Stimulated activated CD8-positive, alpha-beta memory T cell treated with anti-CD3 and anti-CD28 coated beads, Interleukin-7, amount 100 ng/mL, for 48 hours (primary cell): ENCODE results near the gene KCNH3.
"Not testable (repeated sequence)": the region's sequence is repeated elsewhere in the genome, so short reads cannot be mapped to it uniquely, and the experiment has no call there.

Experiments
- DNase-seq, 2 donors: peaks; one replicate each; pipeline ENCODE4 v3.0.0-alpha.2; 2020; ENCODE audit warnings: low read depth in 1 of 2; ENCODE audit errors: extremely low read depth in 1 of 2

The KCNH3 gene

GRCh38 chr12:49583366-49584094 is 44.7 kb downstream of the KCNH3 start:
- no peak for DNase-seq

DNA sequence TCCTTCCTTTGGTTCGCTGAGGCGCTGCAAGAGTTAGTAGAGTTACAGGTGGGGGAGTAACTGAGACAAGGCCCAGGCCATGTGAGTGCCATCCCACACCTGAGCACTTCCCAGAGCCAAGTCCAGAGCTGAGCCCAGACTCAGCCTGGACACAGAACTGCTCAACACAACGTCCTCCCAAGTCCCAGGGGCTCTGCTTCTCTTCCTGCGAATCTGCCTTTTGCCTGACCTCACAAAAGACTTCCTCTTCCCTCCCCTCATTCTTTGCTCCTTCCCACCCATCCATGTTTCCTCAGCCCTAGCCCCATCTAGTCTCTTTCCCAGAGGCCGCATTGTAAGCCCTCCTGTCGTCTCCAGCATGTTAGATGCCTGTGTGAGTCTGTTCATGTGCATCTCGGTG is 45.8 kb downstream of the KCNH3 start:
- DNase-seq: no peak

- no peak for DNase-seq
These were observed 46.9 kb downstream of the KCNH3 start for GRCh38 chr12:49585477-49586459.

DNA sequence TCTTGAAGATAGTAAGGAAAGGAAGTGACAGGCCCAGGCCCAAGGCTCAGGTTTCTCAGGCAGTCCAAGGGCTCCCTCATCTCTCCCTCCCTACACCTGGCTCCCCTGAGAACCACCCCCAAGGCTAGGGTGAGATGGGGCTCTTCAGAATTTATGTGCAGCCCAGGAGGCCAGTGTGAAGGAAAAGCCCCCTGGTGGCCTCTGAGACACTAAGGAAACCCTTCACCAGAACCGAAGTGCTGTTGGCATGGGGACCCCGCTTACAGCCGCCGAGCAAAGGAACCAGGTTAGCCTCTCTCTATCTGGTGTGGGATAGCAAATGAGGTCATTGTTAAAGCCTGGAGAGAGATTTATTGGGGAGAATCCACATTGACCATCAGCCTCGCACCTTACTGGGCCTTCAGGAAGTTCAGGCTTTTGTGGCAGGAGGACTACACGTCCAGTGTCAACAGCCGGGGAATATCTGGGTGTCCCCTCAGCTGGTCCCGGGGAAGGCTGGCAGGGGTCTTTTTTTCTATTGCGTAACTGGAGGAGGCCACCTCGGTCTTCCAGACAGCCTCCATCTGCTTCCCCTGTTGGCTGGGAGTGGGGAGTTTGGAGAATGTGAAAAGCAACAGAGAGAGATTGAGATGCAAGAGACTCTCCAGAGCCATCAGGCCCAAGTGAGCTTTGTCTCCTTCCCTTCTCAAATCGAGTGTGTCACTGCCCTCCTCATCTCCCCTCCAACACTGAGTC is 48.5 kb downstream of the KCNH3 start:
- DNase-seq: no peak

- no peak for DNase-seq
These were observed 49.5 kb downstream of the KCNH3 start for GRCh38 chr12:49588281-49588680.

- no peak for DNase-seq
These were observed 50.1 kb downstream of the KCNH3 start for GRCh38 chr12:49588721-49589516.

- DNase-seq: no peak
These were observed 59.7 kb downstream of the KCNH3 start for GRCh38 chr12:49598527-49598926.

DNA sequence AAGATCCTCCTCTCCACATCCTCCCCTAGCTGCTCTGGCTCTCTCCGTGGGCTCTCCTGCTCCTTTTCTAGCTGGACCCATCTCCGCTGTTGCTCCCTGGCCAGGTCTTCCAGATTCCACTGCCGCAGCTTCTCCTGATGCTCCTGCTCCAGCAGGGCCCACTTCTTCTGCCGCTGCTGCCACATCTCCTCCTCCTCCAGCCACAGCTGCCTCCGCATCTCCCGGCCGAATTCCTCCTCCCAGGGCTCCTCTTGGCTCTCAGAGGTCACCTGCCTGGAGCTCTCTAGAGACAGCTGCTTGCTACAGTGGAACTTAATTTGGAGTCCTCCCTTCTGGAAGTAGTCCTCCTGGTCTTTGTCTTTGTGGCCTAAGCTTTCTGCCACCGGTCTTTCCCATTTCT is 61.1 kb downstream of the KCNH3 start:
- no peak for DNase-seq

GRCh38 chr12:49603721-49604120 is 64.9 kb downstream of the KCNH3 start:
- DNase-seq: no peak

- DNase-seq: no peak
These were observed 66.0 kb downstream of the KCNH3 start for GRCh38 chr12:49604856-49605255.

DNA sequence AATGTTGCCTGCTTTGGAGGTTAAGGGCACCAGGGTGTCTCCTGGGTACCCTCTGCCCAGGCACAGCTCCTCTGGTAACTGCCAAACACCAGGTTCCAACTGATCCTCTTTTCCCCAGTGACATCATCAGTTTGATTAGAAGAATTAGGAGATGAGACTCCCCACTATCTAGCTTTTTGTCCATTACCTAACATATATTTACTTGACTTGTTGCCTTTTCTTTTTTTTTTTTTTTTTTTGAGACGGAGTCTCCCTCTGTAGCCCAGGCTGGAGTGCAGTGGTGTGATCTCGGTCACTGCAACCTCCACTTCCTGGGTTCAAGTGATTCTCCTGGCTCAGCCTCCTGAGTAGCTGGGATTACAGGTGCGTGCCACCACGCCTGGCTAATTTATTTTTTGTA is 66.7 kb downstream of the KCNH3 start, which contains the start of gene FAM186B:
Gene FAM186B, minus strand, starts transcription at position 101 of the 400 bp plus-strand sequence. CDS start 162 bp downstream, outside the sequence.
- not testable (repeated sequence) for DNase-seq
